GM12865 (cell line): Measurements from ENCODE around the gene GTPBP1.

Experiments
- DNase-seq: peaks from one replicate; pipeline ENCODE4 v3.0.0; 2010; ENCODE audit warnings: low read depth
- H3K4me3 ChIP-seq: 2 replicates; pipeline ENCODE4 v1.5.1; 2011; ENCODE audit warnings: mild to moderate bottlenecking, low read depth, low read length, control low read depth
- CTCF ChIP-seq: IDR thresholded peaks from 2 replicates; pipeline ENCODE4 v1.5.1; 2011; ENCODE audit warnings: low read length, control low read depth, low read depth, inconsistent platforms; ENCODE audit not compliant: insufficient read depth; ENCODE audit errors: missing control alignments

The GTPBP1 gene

GRCh38 chr22:38753948-38754750 lies 48.4 kb downstream of the GTPBP1 start:
- no peak for TF ChIP-seq CTCF
- peak overlapping the region; percentile 95 for H3K4me3 ChIP-seq
- DNase-seq, result peak; percentile 65

GRCh38 chr22:38754751-38755154 lies 49.0 kb downstream of the GTPBP1 start:
- TF ChIP-seq CTCF, result no peak
- DNase-seq, result peak; percentile 47
- peak overlapping the region; percentile 95 for H3K4me3 ChIP-seq

- no peak for TF ChIP-seq CTCF
- peak; percentile 75 for DNase-seq
- peak overlapping the region; percentile 95 for H3K4me3 ChIP-seq
Observed at GRCh38 chr22:38755155-38755910, 49.6 kb downstream of the GTPBP1 start.

GRCh38 chr22:38755911-38756532 lies 50.3 kb downstream of the GTPBP1 start, which contains the start of gene SUN2:
SUN2 (minus strand) TSS chr22:38755998; CDS start chr22:38752628, 3,370 bp downstream.
- DNase-seq, result peak; percentile 93
- H3K4me3 ChIP-seq, result peak within 1 kb of the TSS; percentile 95
- TF ChIP-seq CTCF, result no peak

GRCh38 chr22:38756711-38757463 lies 51.1 kb downstream of the GTPBP1 start:
- H3K4me3 ChIP-seq, result peak overlapping the region; percentile 77
- DNase-seq, result peak; percentile 39
- no peak for TF ChIP-seq CTCF

- H3K4me3 ChIP-seq, result peak overlapping the region; percentile 77
- DNase-seq, result no peak
- no peak for TF ChIP-seq CTCF
Observed at GRCh38 chr22:38757464-38757757, 51.7 kb downstream of the GTPBP1 start.
